ENCODE data around the gene ZNF497. TPM values are rescaled to one million over a fixed set of nuclear protein-coding genes. Genes with fewer than 3 reads are reported as not detected.
"Not testable (repeated sequence)": the region's sequence is repeated elsewhere in the genome, so short reads cannot be mapped to it uniquely, and the experiment has no call there.

The ZNF497 gene
- total RNA-seq, 1 experiment from 2014 or later, result 2.4 TPM

GRCh38 chr19:58348080-58348479, 14.5 kb downstream of the ZNF497 start:
- not testable (repeated sequence) for DNase-seq (ENCODE audit: low spot score)

GRCh38 chr19:58346961-58347929, 15.3 kb downstream of the ZNF497 start:
- peak; percentile 71 for DNase-seq (ENCODE audit: low spot score)

GRCh38 chr19:58345558-58345957, 17.0 kb downstream of the ZNF497 start:
- DNase-seq (ENCODE audit: low spot score), result no peak

GRCh38 chr19:58338825-58339558, 23.6 kb downstream of the ZNF497 start:
- no peak for DNase-seq (ENCODE audit: low spot score)

- DNase-seq (ENCODE audit: low spot score), result no peak
Measured at GRCh38 chr19:58338336-58338735, 24.2 kb downstream of the ZNF497 start.

- DNase-seq (ENCODE audit: low spot score), result no peak
Measured at GRCh38 chr19:58336820-58337219, 25.7 kb downstream of the ZNF497 start.

GRCh38 chr19:58336216-58336615, 26.3 kb downstream of the ZNF497 start:
- DNase-seq (ENCODE audit: low spot score), result no peak

GRCh38 chr19:58335630-58336029, 26.9 kb downstream of the ZNF497 start:
- DNase-seq (ENCODE audit: low spot score), result no peak

GRCh38 chr19:58334691-58335249, 27.8 kb downstream of the ZNF497 start:
- no peak for DNase-seq (ENCODE audit: low spot score)

- DNase-seq (ENCODE audit: low spot score), result no peak
Measured at GRCh38 chr19:58332697-58333096, 29.9 kb downstream of the ZNF497 start.

GRCh38 chr19:58330458-58330857, 32.1 kb downstream of the ZNF497 start:
- DNase-seq (ENCODE audit: low spot score), result peak; percentile 88

- DNase-seq (ENCODE audit: low spot score), result no peak
Measured at GRCh38 chr19:58328999-58329398, 33.6 kb downstream of the ZNF497 start.

- DNase-seq (ENCODE audit: low spot score), result peak; percentile 97
Measured at GRCh38 chr19:58326914-58327726, 35.4 kb downstream of the ZNF497 start, which contains the start of gene ZSCAN22. ZSCAN22 (plus strand) TSS chr19:58326994; CDS start chr19:58334803, 7,809 bp downstream.

- DNase-seq (ENCODE audit: low spot score), result no peak
Measured at GRCh38 chr19:58326501-58326913, 36.0 kb downstream of the ZNF497 start.

GRCh38 chr19:58325311-58326022, 37.1 kb downstream of the ZNF497 start:
- no peak for DNase-seq (ENCODE audit: low spot score)

GRCh38 chr19:58319241-58319640, 43.3 kb downstream of the ZNF497 start:
- DNase-seq (ENCODE audit: low spot score), result no peak

- no peak for DNase-seq (ENCODE audit: low spot score)
Measured at GRCh38 chr19:58318297-58318696, 44.3 kb downstream of the ZNF497 start.

- DNase-seq (ENCODE audit: low spot score), result peak; percentile 66
Measured at GRCh38 chr19:58317476-58318072, 45.0 kb downstream of the ZNF497 start.

- no peak for DNase-seq (ENCODE audit: low spot score)
Measured at GRCh38 chr19:58315580-58315979, 47.0 kb downstream of the ZNF497 start.

- DNase-seq (ENCODE audit: low spot score), result no peak
Measured at GRCh38 chr19:58311345-58311865, 51.1 kb downstream of the ZNF497 start.
